Panc1 (cell line): ENCODE data around the gene ZSCAN12.

Experiments used
- CTCF ChIP-seq: fragments of 450-650 bp; IDR thresholded peaks from 2 replicates; pipeline ENCODE4 v1.5.1; 2017; ENCODE audit warnings: mild to moderate bottlenecking
- REST ChIP-seq, 2 experiments: IDR thresholded peaks; 2 replicates each; pipeline ENCODE4 v1.6.1; 2011 to 2012; ENCODE audit warnings: low read depth in 2 of 2, control low read depth in 1 of 2, low read length in 1 of 2, mild to moderate bottlenecking in 1 of 2, moderate library complexity in 1 of 2; ENCODE audit not compliant: insufficient read depth in 1 of 2

DNA sequence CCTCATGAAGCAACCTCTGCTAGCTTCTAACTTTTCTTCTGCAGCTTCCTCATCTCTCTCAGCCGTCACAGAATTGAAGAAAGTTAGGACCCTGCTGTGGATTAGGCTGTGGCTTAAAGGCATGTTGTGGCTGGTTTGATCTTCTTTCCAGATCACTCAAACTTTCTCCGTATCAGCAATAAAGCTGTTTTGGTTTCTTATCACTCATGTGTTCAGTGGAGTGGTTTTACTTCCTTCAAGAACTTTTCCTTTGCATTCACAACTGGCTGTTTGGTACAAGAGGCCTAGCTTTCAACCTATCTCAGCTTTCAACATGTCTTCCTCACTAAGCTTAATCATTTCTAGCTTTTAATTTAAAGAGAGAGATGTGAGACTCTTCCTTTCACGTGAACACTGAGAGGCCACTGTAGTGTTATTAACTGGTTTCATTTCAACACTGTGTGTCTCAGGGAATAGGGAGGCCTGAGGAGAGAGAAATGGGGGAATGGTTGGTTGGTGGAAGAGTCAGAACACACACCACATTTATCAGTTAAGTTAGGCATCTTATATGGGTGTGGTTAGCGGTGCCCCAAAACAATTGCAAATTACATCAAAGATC is 26.5 kb upstream of the ZSCAN12 start:
- TF ChIP-seq CTCF (no peak), REST (IDR thresholded peaks at IDR 0.05; ENCODE audit: insufficient read depth in 1 of 2, low read depth in 2 of 2, low read length in 1 of 2) (no peak)
